ENCODE results near the gene RBM22. TPM values are rescaled to one million over a fixed set of nuclear protein-coding genes. Genes with fewer than 3 reads are reported as not detected.
A peak's percentile ranks its signal among the peaks of the same experiment; 100 is the strongest.

RBM22 gene
- total and polyA plus RNA-seq, 7 experiments from 2014 or later: 60.5 to 103 (median 93.1) TPM

GRCh38 chr5:150651382-150651781, 49.5 kb downstream of the RBM22 start:
- Mint-ChIP-seq H3K9me3 (no peaks in the 10 kb centered on the region), H3K4me3 (no peak overlapping the region), H3K4me1 (peaks cover 0 to 4% (median 0%) of the 10 kb centered on the region in 7 donors), H3K36me3 (no peaks in the 10 kb centered on the region), H3K27ac (peak overlapping the region in 2 of 9 donors; percentile 22 to 36), H3K27me3 (peaks cover 0 to 15% (median 0%) of the 10 kb centered on the region in 5 donors)
- Histone ChIP-seq H3K27ac (ENCODE audit: low read depth, low read length) (no peak overlapping the region), H3K27me3 (ENCODE audit: control insufficient read depth in 2 of 2, insufficient read depth in 2 of 2, low read length in 2 of 2) (no peaks in the 10 kb centered on the region), H3K9me3 (ENCODE audit: control insufficient read depth in 2 of 3, low read length in 3 of 3) (no peaks in the 10 kb centered on the region), H3K36me3 (ENCODE audit: control insufficient read depth in 2 of 3, insufficient read depth in 3 of 3, low read length in 3 of 3) (no peaks in the 10 kb centered on the region), H3K4me3 (ENCODE audit: low read length) (no peak overlapping the region), H3K4me1 (ENCODE audit: control insufficient read depth in 2 of 2, insufficient read depth in 2 of 2, low read length in 2 of 2) (peaks cover 0 to 4% of the 10 kb centered on the region in 2 donors)
- no peak for DNase-seq
- intact Hi-C loops (cut with micrococcal nuclease): no loop called here
- CTCF ChIA-PET: no interaction called here
- POLR2A ChIA-PET: no interaction called here
- ATAC-seq: no peak

- DNase-seq: no peak
- Histone ChIP-seq H3K27ac (ENCODE audit: low read depth, low read length) (no peak overlapping the region), H3K4me1 (ENCODE audit: control insufficient read depth in 2 of 2, insufficient read depth in 2 of 2, low read length in 2 of 2) (no peaks in the 10 kb centered on the region), H3K9me3 (ENCODE audit: control insufficient read depth in 2 of 3, low read length in 3 of 3) (no peaks in the 10 kb centered on the region), H3K4me3 (ENCODE audit: low read length) (no peak overlapping the region), H3K27me3 (ENCODE audit: control insufficient read depth in 2 of 2, insufficient read depth in 2 of 2, low read length in 2 of 2) (no peaks in the 10 kb centered on the region), H3K36me3 (ENCODE audit: control insufficient read depth in 2 of 3, insufficient read depth in 3 of 3, low read length in 3 of 3) (no peaks in the 10 kb centered on the region)
- ATAC-seq: no peak
- peaks cover 0 to 11% (median 0%) of the 10 kb centered on the region in 5 donors for H3K27me3 Mint-ChIP-seq
- H3K9me3 Mint-ChIP-seq: no peaks in the 10 kb centered on the region
- no peak overlapping the region for H3K4me3 Mint-ChIP-seq
- H3K27ac Mint-ChIP-seq: no peak overlapping the region
- intact Hi-C loops (cut with micrococcal nuclease): no loop called here
- no peaks in the 10 kb centered on the region for H3K36me3 Mint-ChIP-seq
- ChIA-PET POLR2A (no interaction called here), CTCF (no interaction called here)
- peaks cover 0 to 2% (median 0%) of the 10 kb centered on the region in 7 donors for H3K4me1 Mint-ChIP-seq
Measured at GRCh38 chr5:150650021-150651006, 50.5 kb downstream of the RBM22 start.

- Mint-ChIP-seq H3K4me3 (no peak overlapping the region), H3K9me3 (no peaks in the 10 kb centered on the region), H3K4me1 (peaks cover 0 to 2% (median 0%) of the 10 kb centered on the region in 7 donors), H3K36me3 (no peaks in the 10 kb centered on the region), H3K27ac (no peak overlapping the region), H3K27me3 (peaks cover 0 to 7% (median 0%) of the 10 kb centered on the region in 5 donors)
- ChIA-PET POLR2A (no interaction called here), CTCF (no interaction called here)
- Histone ChIP-seq H3K36me3 (ENCODE audit: control insufficient read depth in 2 of 3, insufficient read depth in 3 of 3, low read length in 3 of 3) (no peaks in the 10 kb centered on the region), H3K27ac (ENCODE audit: low read depth, low read length) (no peak overlapping the region), H3K27me3 (ENCODE audit: control insufficient read depth in 2 of 2, insufficient read depth in 2 of 2, low read length in 2 of 2) (no peaks in the 10 kb centered on the region), H3K4me1 (ENCODE audit: control insufficient read depth in 2 of 2, insufficient read depth in 2 of 2, low read length in 2 of 2) (no peaks in the 10 kb centered on the region), H3K9me3 (ENCODE audit: control insufficient read depth in 2 of 3, low read length in 3 of 3) (no peaks in the 10 kb centered on the region), H3K4me3 (ENCODE audit: low read length) (no peak overlapping the region)
- intact Hi-C loops (cut with micrococcal nuclease): no loop called here
- ATAC-seq: no peak
- no peak for DNase-seq
Measured at GRCh38 chr5:150649108-150650020, 51.5 kb downstream of the RBM22 start.

GRCh38 chr5:150648294-150649107, 52.4 kb downstream of the RBM22 start:
- Mint-ChIP-seq H3K4me3 (no peak overlapping the region), H3K4me1 (peaks cover 0 to 2% (median 0%) of the 10 kb centered on the region in 7 donors), H3K36me3 (no peaks in the 10 kb centered on the region), H3K9me3 (no peaks in the 10 kb centered on the region), H3K27me3 (peaks cover 0 to 3% (median 0%) of the 10 kb centered on the region in 5 donors), H3K27ac (peak overlapping the region in 1 of 9 donors; percentile 20)
- Histone ChIP-seq H3K36me3 (ENCODE audit: control insufficient read depth in 2 of 3, insufficient read depth in 3 of 3, low read length in 3 of 3) (no peaks in the 10 kb centered on the region), H3K27me3 (ENCODE audit: control insufficient read depth in 2 of 2, insufficient read depth in 2 of 2, low read length in 2 of 2) (no peaks in the 10 kb centered on the region), H3K4me1 (ENCODE audit: control insufficient read depth in 2 of 2, insufficient read depth in 2 of 2, low read length in 2 of 2) (no peaks in the 10 kb centered on the region), H3K9me3 (ENCODE audit: control insufficient read depth in 2 of 3, low read length in 3 of 3) (no peaks in the 10 kb centered on the region), H3K27ac (ENCODE audit: low read depth, low read length) (no peak overlapping the region), H3K4me3 (ENCODE audit: low read length) (no peak overlapping the region)
- intact Hi-C loops (cut with micrococcal nuclease): no loop called here
- no peak for DNase-seq
- no peak for ATAC-seq
- CTCF ChIA-PET: no interaction called here
- POLR2A ChIA-PET: no interaction called here

- Histone ChIP-seq H3K36me3 (ENCODE audit: control insufficient read depth in 2 of 3, insufficient read depth in 3 of 3, low read length in 3 of 3) (no peaks in the 10 kb centered on the region), H3K27me3 (ENCODE audit: control insufficient read depth in 2 of 2, insufficient read depth in 2 of 2, low read length in 2 of 2) (no peaks in the 10 kb centered on the region), H3K4me3 (ENCODE audit: low read length) (no peak overlapping the region), H3K27ac (ENCODE audit: low read depth, low read length) (no peak overlapping the region), H3K4me1 (ENCODE audit: control insufficient read depth in 2 of 2, insufficient read depth in 2 of 2, low read length in 2 of 2) (no peaks in the 10 kb centered on the region), H3K9me3 (ENCODE audit: control insufficient read depth in 2 of 3, low read length in 3 of 3) (no peaks in the 10 kb centered on the region)
- intact Hi-C loops (cut with micrococcal nuclease): no loop called here
- no peak for DNase-seq
- Mint-ChIP-seq H3K9me3 (no peaks in the 10 kb centered on the region), H3K27ac (no peak overlapping the region), H3K36me3 (no peaks in the 10 kb centered on the region), H3K27me3 (peaks cover 0 to 3% (median 0%) of the 10 kb centered on the region in 5 donors), H3K4me3 (no peak overlapping the region), H3K4me1 (peaks cover 0 to 2% (median 0%) of the 10 kb centered on the region in 7 donors)
- no peak for ATAC-seq
- POLR2A ChIA-PET: no interaction called here
- CTCF ChIA-PET: no interaction called here
Measured at GRCh38 chr5:150647275-150648251, 53.3 kb downstream of the RBM22 start.

Data from naive thymus-derived CD4-positive, alpha-beta T cell (primary cell).